Stomach (tissue), 4 donors: ENCODE results near the gene DGKD.

Experiments used
- EP300 ChIP-seq: sonication (generic); formaldehyde crosslinking; IDR thresholded peaks from one replicate; pipeline ENCODE4 v1.6.1; 2017; ENCODE audit warnings: antibody characterized with exemption
- POLR2A ChIP-seq, 4 donors: fragments of 450-650 bp; IDR thresholded peaks; one replicate each; pipeline ENCODE4 v1.6.1; 2016; ENCODE audit warnings: antibody characterized with exemption in 4 of 4, control low read depth in 2 of 4, mild to moderate bottlenecking in 1 of 4, moderate library complexity in 1 of 4
- TF ChIP-seq, protein P1 (sequence below), 7 experiments: fragments of 450-650 bp in 4 of 7; fragments of 200-600 bp in 3 of 7; sonication (generic) in 3 of 7; IDR thresholded peaks; one replicate each; pipeline ENCODE4 v1.5.1; 2016 to 2019; ENCODE audit warnings: antibody characterized with exemption in 7 of 7, control low read depth in 2 of 7, mild to moderate bottlenecking in 1 of 7

- TF ChIP-seq, protein P1, sequence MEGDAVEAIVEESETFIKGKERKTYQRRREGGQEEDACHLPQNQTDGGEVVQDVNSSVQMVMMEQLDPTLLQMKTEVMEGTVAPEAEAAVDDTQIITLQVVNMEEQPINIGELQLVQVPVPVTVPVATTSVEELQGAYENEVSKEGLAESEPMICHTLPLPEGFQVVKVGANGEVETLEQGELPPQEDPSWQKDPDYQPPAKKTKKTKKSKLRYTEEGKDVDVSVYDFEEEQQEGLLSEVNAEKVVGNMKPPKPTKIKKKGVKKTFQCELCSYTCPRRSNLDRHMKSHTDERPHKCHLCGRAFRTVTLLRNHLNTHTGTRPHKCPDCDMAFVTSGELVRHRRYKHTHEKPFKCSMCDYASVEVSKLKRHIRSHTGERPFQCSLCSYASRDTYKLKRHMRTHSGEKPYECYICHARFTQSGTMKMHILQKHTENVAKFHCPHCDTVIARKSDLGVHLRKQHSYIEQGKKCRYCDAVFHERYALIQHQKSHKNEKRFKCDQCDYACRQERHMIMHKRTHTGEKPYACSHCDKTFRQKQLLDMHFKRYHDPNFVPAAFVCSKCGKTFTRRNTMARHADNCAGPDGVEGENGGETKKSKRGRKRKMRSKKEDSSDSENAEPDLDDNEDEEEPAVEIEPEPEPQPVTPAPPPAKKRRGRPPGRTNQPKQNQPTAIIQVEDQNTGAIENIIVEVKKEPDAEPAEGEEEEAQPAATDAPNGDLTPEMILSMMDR (IDR thresholded peaks at IDR 0.05) = no peak
- TF ChIP-seq POLR2A (IDR thresholded peaks at IDR 0.05) = no peak
- no peak for TF ChIP-seq EP300
Observed at GRCh38 chr2:233410196-233410760, 56.0 kb downstream of the DGKD start.
